Fibroblast of pulmonary artery (primary cell): ENCODE measurements around the gene ZNF710.

ENCODE experiments used
- DNase-seq: peaks from one replicate; pipeline ENCODE4 v3.0.0-alpha.2; 2010; ENCODE audit warnings: low read depth
- H3K4me3 ChIP-seq: replicated peaks from 2 replicates; pipeline ENCODE4 v1.5.1; 2011; ENCODE audit warnings: low read depth, mild to moderate bottlenecking, control low read depth, low read length, moderate library complexity
- CTCF ChIP-seq: IDR thresholded peaks from 2 replicates; pipeline ENCODE4 v1.5.1; 2011; ENCODE audit warnings: mild to moderate bottlenecking, control low read depth, low read length, inconsistent platforms; ENCODE audit errors: missing control alignments

The ZNF710 gene

DNA sequence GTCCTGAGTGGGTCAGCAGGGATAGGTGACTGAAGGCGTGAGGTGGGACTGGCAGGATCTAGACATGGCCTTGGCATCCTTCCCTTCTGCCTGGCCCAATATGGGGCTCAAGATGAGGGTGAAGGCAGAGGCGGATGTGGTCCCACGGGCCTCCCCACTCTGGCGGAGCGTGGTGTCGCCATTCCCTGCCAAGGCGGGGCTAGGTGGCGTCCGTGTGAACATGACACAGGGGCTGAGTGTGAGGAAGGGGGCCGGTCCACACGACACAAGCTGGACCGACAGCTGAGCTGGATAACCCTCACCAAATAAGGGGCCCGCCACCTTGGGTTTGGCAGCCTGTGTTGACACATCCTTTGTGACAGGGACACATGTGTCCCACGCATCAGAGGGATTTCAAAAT lies 43.1 kb downstream of the ZNF710 start:
- H3K4me3 ChIP-seq = no peak overlapping the region
- no peak for TF ChIP-seq CTCF
- DNase-seq = no peak

- no peak for TF ChIP-seq CTCF
- H3K4me3 ChIP-seq = no peak overlapping the region
- DNase-seq = no peak
Measured at GRCh38 chr15:90044916-90045371, 43.8 kb downstream of the ZNF710 start.

GRCh38 chr15:90046289-90046688 lies 45.2 kb downstream of the ZNF710 start:
- no peak for TF ChIP-seq CTCF
- no peak for DNase-seq
- H3K4me3 ChIP-seq = no peak overlapping the region

- H3K4me3 ChIP-seq = no peak overlapping the region
- DNase-seq = no peak
- TF ChIP-seq CTCF = no peak
Measured at GRCh38 chr15:90046911-90047392, 45.8 kb downstream of the ZNF710 start.

DNA sequence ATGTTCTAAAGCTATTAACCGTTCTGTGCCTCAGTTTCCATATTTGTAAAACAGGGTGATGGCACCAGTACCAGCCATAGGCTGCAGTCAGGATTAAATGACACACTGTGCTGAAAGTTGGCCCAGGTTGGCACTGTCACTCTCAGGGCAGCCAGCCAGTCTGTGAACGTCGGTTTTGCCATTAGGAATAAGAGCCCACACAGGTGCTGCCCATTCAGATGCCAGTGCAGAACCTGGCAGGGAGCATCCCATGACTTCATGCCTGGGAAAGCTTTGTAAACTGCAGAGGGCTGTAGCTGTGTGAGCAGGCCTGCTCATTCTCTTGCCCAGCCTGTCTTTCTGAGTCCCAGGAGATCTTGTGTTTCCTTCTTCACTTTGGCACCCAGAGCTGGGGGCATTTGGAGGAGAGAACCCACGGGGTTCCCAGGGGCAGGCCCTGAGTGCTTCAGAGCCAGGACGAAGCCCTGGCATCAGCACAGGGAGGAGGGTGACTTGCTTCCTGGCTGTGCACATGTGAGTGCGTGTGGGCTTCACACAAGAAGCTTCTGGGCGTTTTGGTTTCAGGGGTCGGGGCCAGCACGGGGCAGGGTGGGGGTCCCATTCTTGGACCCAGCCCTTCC lies 46.9 kb downstream of the ZNF710 start:
- TF ChIP-seq CTCF = no peak
- no peak overlapping the region for H3K4me3 ChIP-seq
- no peak for DNase-seq

GRCh38 chr15:90049030-90049429 lies 47.9 kb downstream of the ZNF710 start:
- no peak for DNase-seq
- no peak for TF ChIP-seq CTCF
- H3K4me3 ChIP-seq = no peak overlapping the region
